Memory B cell (primary cell): ENCODE data around the gene DLAT.

ENCODE experiments used
- ATAC-seq: fragments of 150-1000 bp; cut with Tn5 transposase; 2 replicates; pipeline ENCODE4 v1.10.0; 2021; ENCODE audit warnings: low read depth, mild to moderate bottlenecking, moderate library complexity
- DNase-seq, 2 donors: peaks; one replicate each; pipeline ENCODE4 v3.0.0; 2022; ENCODE audit warnings: low spot score in 2 of 2
- H3K27ac Mint-ChIP-seq: one replicate; pipeline ENCODE4 v1.8.0; 2022; ENCODE audit warnings: mild to moderate bottlenecking, moderate library complexity, mixed read lengths
- H3K27me3 Mint-ChIP-seq: one replicate; pipeline ENCODE4 v1.8.0; 2022; ENCODE audit warnings: mixed read lengths
- H3K36me3 Mint-ChIP-seq: one replicate; pipeline ENCODE4 v1.8.0; 2022; ENCODE audit warnings: mild to moderate bottlenecking, mixed read lengths
- H3K4me1 Mint-ChIP-seq: one replicate; pipeline ENCODE4 v1.8.0; 2022; ENCODE audit warnings: mixed read lengths
- H3K4me3 Mint-ChIP-seq: one replicate; pipeline ENCODE4 v1.8.0; 2022; ENCODE audit warnings: mild to moderate bottlenecking, moderate library complexity, mixed read lengths
- H3K9me3 Mint-ChIP-seq: one replicate; pipeline ENCODE4 v1.8.0; 2022; ENCODE audit warnings: mixed read lengths

DLAT gene

GRCh38 chr11:112024773-112025678 lies at the start of gene DLAT:
TSS of gene DLAT (plus strand) at chr11:112025408. CDS start at chr11:112025473, 65 bp downstream.
- H3K36me3 Mint-ChIP-seq: peaks cover 13% of the 10 kb centered on the region
- no peaks in the 10 kb centered on the region for H3K27me3 Mint-ChIP-seq
- ATAC-seq: peak; percentile 81
- H3K9me3 Mint-ChIP-seq: no peaks in the 10 kb centered on the region
- peak within 1 kb of the TSS; percentile 100 for H3K4me3 Mint-ChIP-seq
- peaks cover 12% of the 10 kb centered on the region for H3K4me1 Mint-ChIP-seq
- peak within 1 kb of the TSS; percentile 91 for H3K27ac Mint-ChIP-seq
- DNase-seq: peak; percentile 61 to 77

- Mint-ChIP-seq H3K9me3 (no peaks in the 10 kb centered on the region), H3K4me3 (peak overlapping the region; percentile 21), H3K27ac (no peak overlapping the region), H3K4me1 (peaks cover 9% of the 10 kb centered on the region), H3K27me3 (peaks cover 12% of the 10 kb centered on the region), H3K36me3 (no peaks in the 10 kb centered on the region)
- DNase-seq (no peak), ATAC-seq (no peak)
These were observed 49.0 kb upstream of the DLAT start for GRCh38 chr11:111976119-111976766.

- no peaks in the 10 kb centered on the region for H3K36me3 Mint-ChIP-seq
- no peaks in the 10 kb centered on the region for H3K9me3 Mint-ChIP-seq
- peaks cover 9% of the 10 kb centered on the region for H3K4me1 Mint-ChIP-seq
- no peak overlapping the region for H3K27ac Mint-ChIP-seq
- ATAC-seq (no peak), DNase-seq (no peak)
- peaks cover 12% of the 10 kb centered on the region for H3K27me3 Mint-ChIP-seq
- peak overlapping the region; percentile 78 for H3K4me3 Mint-ChIP-seq
These were observed 48.5 kb upstream of the DLAT start for GRCh38 chr11:111976767-111977145.

GRCh38 chr11:111977146-111978027 lies 47.8 kb upstream of the DLAT start:
- Mint-ChIP-seq H3K27ac (no peak overlapping the region), H3K27me3 (peaks cover 12% of the 10 kb centered on the region), H3K4me3 (peak overlapping the region; percentile 75), H3K9me3 (no peaks in the 10 kb centered on the region), H3K4me1 (peaks cover 8% of the 10 kb centered on the region), H3K36me3 (no peaks in the 10 kb centered on the region)
- DNase-seq: peak; percentile 1 to 32
- ATAC-seq: peak; percentile 56

GRCh38 chr11:111978028-111978771 lies 47.0 kb upstream of the DLAT start:
- no peaks in the 10 kb centered on the region for H3K36me3 Mint-ChIP-seq
- peaks cover 15% of the 10 kb centered on the region for H3K27me3 Mint-ChIP-seq
- DNase-seq (no peak), ATAC-seq (no peak)
- H3K27ac Mint-ChIP-seq: no peak overlapping the region
- peak overlapping the region; percentile 75 for H3K4me3 Mint-ChIP-seq
- H3K4me1 Mint-ChIP-seq: peaks cover 4% of the 10 kb centered on the region
- H3K9me3 Mint-ChIP-seq: no peaks in the 10 kb centered on the region

- Mint-ChIP-seq H3K4me3 (no peak overlapping the region), H3K9me3 (no peaks in the 10 kb centered on the region)
- DNase-seq: no peak
These were observed 45.1 kb upstream of the DLAT start for GRCh38 chr11:111980062-111980461.

GRCh38 chr11:111981270-111981669 lies 43.9 kb upstream of the DLAT start:
- no peak overlapping the region for H3K27ac Mint-ChIP-seq
- H3K27me3 Mint-ChIP-seq: peaks cover 15% of the 10 kb centered on the region
- H3K9me3 Mint-ChIP-seq: no peaks in the 10 kb centered on the region
- H3K4me1 Mint-ChIP-seq: peaks cover 4% of the 10 kb centered on the region
- DNase-seq: no peak
- no peak for ATAC-seq
- no peak overlapping the region for H3K4me3 Mint-ChIP-seq
- H3K36me3 Mint-ChIP-seq: no peaks in the 10 kb centered on the region

More at GRCh38 chr11:111980062-111980461, 45.1 kb upstream of the DLAT start:
- Mint-ChIP-seq H3K27me3 (peaks cover 15% of the 10 kb centered on the region), H3K4me1 (peaks cover 4% of the 10 kb centered on the region), H3K27ac (no peak overlapping the region), H3K36me3 (no peaks in the 10 kb centered on the region)
- ATAC-seq: no peak

- no peak overlapping the region for H3K4me3 Mint-ChIP-seq
- H3K27ac Mint-ChIP-seq: no peak overlapping the region
- H3K4me1 Mint-ChIP-seq: peaks cover 4% of the 10 kb centered on the region
These were observed 43.2 kb upstream of the DLAT start for GRCh38 chr11:111982019-111982464.

GRCh38 chr11:111982541-111983186 lies 42.5 kb upstream of the DLAT start:
- DNase-seq (no peak), ATAC-seq (no peak)
- H3K27me3 Mint-ChIP-seq: peaks cover 14% of the 10 kb centered on the region
- H3K4me1 Mint-ChIP-seq: peaks cover 2% of the 10 kb centered on the region
- no peak overlapping the region for H3K4me3 Mint-ChIP-seq
- no peaks in the 10 kb centered on the region for H3K36me3 Mint-ChIP-seq
- H3K27ac Mint-ChIP-seq: no peak overlapping the region
- no peaks in the 10 kb centered on the region for H3K9me3 Mint-ChIP-seq

More at GRCh38 chr11:111982019-111982464, 43.2 kb upstream of the DLAT start:
- peak; percentile 32 to 33 for DNase-seq
- H3K36me3 Mint-ChIP-seq: no peaks in the 10 kb centered on the region
- peak; percentile 84 for ATAC-seq
- H3K9me3 Mint-ChIP-seq: no peaks in the 10 kb centered on the region
- peaks cover 15% of the 10 kb centered on the region for H3K27me3 Mint-ChIP-seq

GRCh38 chr11:111983187-111983986 lies 41.8 kb upstream of the DLAT start:
- Mint-ChIP-seq H3K27me3 (peaks cover 12% of the 10 kb centered on the region), H3K4me1 (no peaks in the 10 kb centered on the region), H3K9me3 (no peaks in the 10 kb centered on the region), H3K27ac (no peak overlapping the region), H3K36me3 (no peaks in the 10 kb centered on the region), H3K4me3 (no peak overlapping the region)
- no peak for ATAC-seq
- no peak for DNase-seq

GRCh38 chr11:111986589-111986988 lies 38.6 kb upstream of the DLAT start:
- no peak for DNase-seq
- H3K4me1 Mint-ChIP-seq: no peaks in the 10 kb centered on the region
- H3K27ac Mint-ChIP-seq: no peak overlapping the region
- H3K9me3 Mint-ChIP-seq: no peaks in the 10 kb centered on the region
- H3K36me3 Mint-ChIP-seq: no peaks in the 10 kb centered on the region
- H3K27me3 Mint-ChIP-seq: peaks cover 3% of the 10 kb centered on the region
- no peak for ATAC-seq
- no peak overlapping the region for H3K4me3 Mint-ChIP-seq

- H3K4me3 Mint-ChIP-seq: no peak overlapping the region
- no peaks in the 10 kb centered on the region for H3K4me1 Mint-ChIP-seq
- no peaks in the 10 kb centered on the region for H3K27me3 Mint-ChIP-seq
- DNase-seq: no peak
- no peaks in the 10 kb centered on the region for H3K36me3 Mint-ChIP-seq
- no peaks in the 10 kb centered on the region for H3K9me3 Mint-ChIP-seq
- no peak for ATAC-seq
- H3K27ac Mint-ChIP-seq: no peak overlapping the region
These were observed 34.8 kb upstream of the DLAT start for GRCh38 chr11:111990381-111990780.
